ENCODE results near the gene CARD19. TPM values are rescaled to one million over a fixed set of nuclear protein-coding genes. Genes with fewer than 3 reads are reported as not detected.

Gene CARD19
- total and polyA plus RNA-seq, 2 experiments from 2014 or later, result 37.5 to 47.3 TPM

GRCh38 chr9:93091056-93091452 lies 5.0 kb upstream of the CARD19 start:
- Histone ChIP-seq H3K9me3 (ENCODE audit: low read depth) (no peaks in the 10 kb centered on the region), H3K4me3 (no peak overlapping the region), H3K36me3 (no peaks in the 10 kb centered on the region), H3K27ac (no peak overlapping the region), H3K27me3 (no peaks in the 10 kb centered on the region), H3K4me1 (ENCODE audit: low read depth) (peaks cover 9% of the 10 kb centered on the region)
- no peak for TF ChIP-seq CTCF (IDR thresholded peaks at IDR 0.05; ENCODE audit: low read depth, low read length)
- no peak for DNase-seq (ENCODE audit: low read depth in 1 of 2, low spot score in 1 of 2)

GRCh38 chr9:93091453-93092081 lies 4.5 kb upstream of the CARD19 start:
- no peaks in the 10 kb centered on the region for H3K9me3 ChIP-seq (ENCODE audit: low read depth)
- no peaks in the 10 kb centered on the region for H3K27me3 ChIP-seq
- H3K36me3 ChIP-seq, result no peaks in the 10 kb centered on the region
- no peak overlapping the region for H3K27ac ChIP-seq
- no peak overlapping the region for H3K4me3 ChIP-seq
- no peak for TF ChIP-seq CTCF (IDR thresholded peaks at IDR 0.05; ENCODE audit: low read depth, low read length)
- peak in 1 of 2 donors; percentile 82 for DNase-seq (ENCODE audit: low read depth in 1 of 2, low spot score in 1 of 2)
- peaks cover 9% of the 10 kb centered on the region for H3K4me1 ChIP-seq (ENCODE audit: low read depth)

- H3K27me3 ChIP-seq, result no peaks in the 10 kb centered on the region
- H3K27ac ChIP-seq, result no peak overlapping the region
- no peak for DNase-seq (ENCODE audit: low read depth in 1 of 2, low spot score in 1 of 2)
- no peak for TF ChIP-seq CTCF (IDR thresholded peaks at IDR 0.05; ENCODE audit: low read depth, low read length)
- H3K36me3 ChIP-seq, result no peaks in the 10 kb centered on the region
- H3K4me3 ChIP-seq, result no peak overlapping the region
- no peaks in the 10 kb centered on the region for H3K9me3 ChIP-seq (ENCODE audit: low read depth)
- H3K4me1 ChIP-seq (ENCODE audit: low read depth), result peaks cover 9% of the 10 kb centered on the region
Measured at GRCh38 chr9:93092251-93092991, 3.6 kb upstream of the CARD19 start.

GRCh38 chr9:93093127-93093876 lies 2.7 kb upstream of the CARD19 start:
- H3K4me3 ChIP-seq, result no peak overlapping the region
- DNase-seq (ENCODE audit: low read depth in 1 of 2, low spot score in 1 of 2), result no peak

More at GRCh38 chr9:93093127-93093876, 2.7 kb upstream of the CARD19 start:
- no peak for TF ChIP-seq CTCF (IDR thresholded peaks at IDR 0.05; ENCODE audit: low read depth, low read length)
- no peaks in the 10 kb centered on the region for H3K36me3 ChIP-seq
- peaks cover 9% of the 10 kb centered on the region for H3K4me1 ChIP-seq (ENCODE audit: low read depth)
- no peaks in the 10 kb centered on the region for H3K27me3 ChIP-seq
- H3K9me3 ChIP-seq (ENCODE audit: low read depth), result no peaks in the 10 kb centered on the region
- no peak overlapping the region for H3K27ac ChIP-seq
